AG10803 (cell line): ENCODE results near the gene HLTF.

Experiments used
- DNase-seq: peaks from one replicate; pipeline ENCODE4 v3.0.0; 2010; ENCODE audit warnings: low read depth
- H3K4me3 ChIP-seq: 2 replicates; pipeline ENCODE4 v1.5.1; 2011; ENCODE audit warnings: mild to moderate bottlenecking, low read length, control low read depth
- TF ChIP-seq, protein P1 (sequence below): conservative IDR thresholded peaks from 2 replicates; pipeline ENCODE4 v1.5.1; 2011; ENCODE audit warnings: mild to moderate bottlenecking, low read length, control low read depth, inconsistent platforms

HLTF gene, protein sequence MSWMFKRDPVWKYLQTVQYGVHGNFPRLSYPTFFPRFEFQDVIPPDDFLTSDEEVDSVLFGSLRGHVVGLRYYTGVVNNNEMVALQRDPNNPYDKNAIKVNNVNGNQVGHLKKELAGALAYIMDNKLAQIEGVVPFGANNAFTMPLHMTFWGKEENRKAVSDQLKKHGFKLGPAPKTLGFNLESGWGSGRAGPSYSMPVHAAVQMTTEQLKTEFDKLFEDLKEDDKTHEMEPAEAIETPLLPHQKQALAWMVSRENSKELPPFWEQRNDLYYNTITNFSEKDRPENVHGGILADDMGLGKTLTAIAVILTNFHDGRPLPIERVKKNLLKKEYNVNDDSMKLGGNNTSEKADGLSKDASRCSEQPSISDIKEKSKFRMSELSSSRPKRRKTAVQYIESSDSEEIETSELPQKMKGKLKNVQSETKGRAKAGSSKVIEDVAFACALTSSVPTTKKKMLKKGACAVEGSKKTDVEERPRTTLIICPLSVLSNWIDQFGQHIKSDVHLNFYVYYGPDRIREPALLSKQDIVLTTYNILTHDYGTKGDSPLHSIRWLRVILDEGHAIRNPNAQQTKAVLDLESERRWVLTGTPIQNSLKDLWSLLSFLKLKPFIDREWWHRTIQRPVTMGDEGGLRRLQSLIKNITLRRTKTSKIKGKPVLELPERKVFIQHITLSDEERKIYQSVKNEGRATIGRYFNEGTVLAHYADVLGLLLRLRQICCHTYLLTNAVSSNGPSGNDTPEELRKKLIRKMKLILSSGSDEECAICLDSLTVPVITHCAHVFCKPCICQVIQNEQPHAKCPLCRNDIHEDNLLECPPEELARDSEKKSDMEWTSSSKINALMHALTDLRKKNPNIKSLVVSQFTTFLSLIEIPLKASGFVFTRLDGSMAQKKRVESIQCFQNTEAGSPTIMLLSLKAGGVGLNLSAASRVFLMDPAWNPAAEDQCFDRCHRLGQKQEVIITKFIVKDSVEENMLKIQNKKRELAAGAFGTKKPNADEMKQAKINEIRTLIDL

DNA sequence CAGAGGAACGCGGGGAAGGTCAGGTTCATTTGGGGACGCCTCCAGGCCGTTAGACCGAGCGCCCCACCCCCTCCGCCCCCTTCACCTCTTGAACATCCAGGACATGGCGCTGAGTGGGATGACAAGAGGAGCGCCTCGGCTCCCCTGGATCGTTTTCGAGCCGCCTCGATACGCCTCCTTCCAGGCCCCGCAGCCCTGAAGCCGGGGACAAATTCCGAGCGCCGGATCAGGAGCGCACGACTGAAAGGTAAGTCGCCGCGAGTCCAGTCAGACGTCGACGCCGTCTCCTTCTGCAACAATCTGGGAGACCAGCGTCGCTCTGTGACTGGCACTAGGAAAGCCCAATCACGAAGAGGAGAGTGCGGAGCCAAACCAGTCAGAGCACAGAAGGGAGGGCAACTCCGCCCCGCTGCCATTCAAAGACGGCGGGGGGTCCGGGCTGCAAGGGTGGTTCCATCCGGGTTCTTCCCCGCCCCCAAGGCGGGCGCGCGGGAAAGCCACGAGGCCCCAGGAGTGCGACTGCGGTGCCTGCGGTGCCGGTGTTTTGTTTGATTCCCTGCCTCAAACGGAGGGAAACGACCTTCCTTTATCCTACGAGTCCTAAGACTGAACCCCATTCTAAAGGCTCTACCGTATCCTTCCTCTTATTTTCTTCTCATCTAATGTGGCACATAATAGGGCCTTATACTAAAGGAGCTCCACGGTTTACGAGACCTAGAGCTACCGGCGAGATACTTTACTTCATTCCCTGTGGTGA is at the start of gene HLTF:
TSS of gene HLTF (minus strand) at position 302 of the 757 bp plus-strand sequence. CDS start at position 105, 197 bp downstream.
- peak; percentile 99 for DNase-seq
- peak within 1 kb of the TSS; percentile 91 for H3K4me3 ChIP-seq
- TF ChIP-seq, protein P1, sequence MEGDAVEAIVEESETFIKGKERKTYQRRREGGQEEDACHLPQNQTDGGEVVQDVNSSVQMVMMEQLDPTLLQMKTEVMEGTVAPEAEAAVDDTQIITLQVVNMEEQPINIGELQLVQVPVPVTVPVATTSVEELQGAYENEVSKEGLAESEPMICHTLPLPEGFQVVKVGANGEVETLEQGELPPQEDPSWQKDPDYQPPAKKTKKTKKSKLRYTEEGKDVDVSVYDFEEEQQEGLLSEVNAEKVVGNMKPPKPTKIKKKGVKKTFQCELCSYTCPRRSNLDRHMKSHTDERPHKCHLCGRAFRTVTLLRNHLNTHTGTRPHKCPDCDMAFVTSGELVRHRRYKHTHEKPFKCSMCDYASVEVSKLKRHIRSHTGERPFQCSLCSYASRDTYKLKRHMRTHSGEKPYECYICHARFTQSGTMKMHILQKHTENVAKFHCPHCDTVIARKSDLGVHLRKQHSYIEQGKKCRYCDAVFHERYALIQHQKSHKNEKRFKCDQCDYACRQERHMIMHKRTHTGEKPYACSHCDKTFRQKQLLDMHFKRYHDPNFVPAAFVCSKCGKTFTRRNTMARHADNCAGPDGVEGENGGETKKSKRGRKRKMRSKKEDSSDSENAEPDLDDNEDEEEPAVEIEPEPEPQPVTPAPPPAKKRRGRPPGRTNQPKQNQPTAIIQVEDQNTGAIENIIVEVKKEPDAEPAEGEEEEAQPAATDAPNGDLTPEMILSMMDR = no peak

DNA sequence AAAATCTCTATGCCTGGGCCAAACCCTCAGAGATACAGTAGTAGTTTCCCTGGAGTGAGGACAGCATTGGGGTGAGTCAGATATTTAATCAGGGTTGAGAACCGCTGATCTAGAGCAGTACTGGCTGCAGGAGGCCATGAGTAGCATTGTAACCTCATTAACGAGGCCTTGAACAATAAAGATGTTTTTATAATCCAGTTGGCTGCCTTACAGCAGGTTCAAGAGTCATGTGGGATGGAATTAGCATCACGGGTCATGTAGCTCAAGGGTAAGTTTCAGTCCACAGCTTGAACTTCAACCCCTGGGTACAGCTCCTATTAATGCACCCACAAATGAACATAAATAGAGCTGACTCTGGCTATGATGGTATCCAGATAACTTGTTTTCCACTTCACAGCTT is 48.2 kb upstream of the HLTF start:
- no peak overlapping the region for H3K4me3 ChIP-seq
- no peak for DNase-seq
- TF ChIP-seq, protein P1 = no peak

DNA sequence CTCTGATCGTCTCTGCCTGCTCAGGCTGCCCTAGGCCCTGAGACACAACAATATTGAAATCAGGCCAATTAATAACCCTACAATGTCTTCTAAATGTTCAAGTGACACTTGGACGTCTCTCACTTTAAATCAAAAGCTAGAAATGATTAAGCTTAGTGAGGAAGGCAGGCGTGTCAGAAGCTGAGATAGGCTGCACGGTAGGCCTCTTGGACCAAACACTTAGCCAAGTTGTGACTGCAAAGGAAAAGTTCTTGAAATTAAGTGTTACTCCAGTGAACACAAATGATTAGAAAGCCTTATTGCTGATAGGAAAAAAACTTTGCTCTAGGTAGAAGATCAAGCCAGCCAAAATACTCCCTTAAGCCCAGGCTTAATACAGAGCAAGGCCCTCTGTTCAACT is 45.3 kb upstream of the HLTF start:
- H3K4me3 ChIP-seq = peak overlapping the region; percentile 3; the same call in 1 of the 2 replicates
- TF ChIP-seq, protein P1 = no peak
- no peak for DNase-seq

DNA sequence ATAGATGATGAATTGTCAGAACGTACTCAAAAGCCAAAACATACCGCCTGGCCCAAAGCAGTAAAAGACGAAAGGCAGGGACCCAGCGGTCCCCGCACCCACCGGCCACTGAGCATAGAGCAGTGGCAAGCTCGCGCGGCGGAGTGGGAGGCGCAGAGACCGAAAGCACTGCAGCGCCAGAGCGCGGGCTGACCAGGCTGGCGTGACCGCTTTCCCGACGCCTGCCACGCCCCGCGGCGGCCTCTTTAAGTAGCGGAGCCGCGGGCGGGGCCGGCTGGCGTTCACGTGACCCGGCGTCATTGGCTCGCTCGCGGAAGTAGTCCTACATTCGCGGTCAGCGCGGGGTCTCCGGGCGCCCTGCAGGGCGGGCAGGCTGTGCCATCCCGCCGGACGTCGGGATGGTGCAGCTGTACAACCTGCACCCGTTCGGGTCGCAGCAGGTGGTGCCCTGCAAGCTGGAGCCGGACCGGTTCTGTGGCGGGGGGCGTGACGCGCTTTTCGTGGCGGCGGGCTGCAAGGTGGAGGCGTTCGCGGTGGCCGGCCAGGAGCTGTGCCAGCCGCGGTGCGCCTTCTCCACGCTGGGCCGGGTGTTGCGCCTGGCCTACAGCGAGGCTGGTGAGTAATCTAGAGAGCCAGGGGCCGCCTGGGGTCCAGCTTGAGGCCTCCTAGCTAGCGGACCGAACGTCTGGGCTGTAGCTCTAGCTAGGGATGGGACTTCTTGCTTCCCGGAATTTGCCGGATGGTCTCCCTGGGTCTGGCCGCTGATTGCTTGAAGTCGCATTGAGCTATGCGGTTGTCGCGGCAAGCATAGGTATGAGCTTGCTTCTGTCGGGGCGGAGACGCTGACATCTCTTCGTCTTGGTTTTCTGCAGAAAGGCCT is 43.2 kb upstream of the HLTF start, which contains the start of gene HPS3:
TSS of gene HPS3 (plus strand) at position 313 of the 880 bp plus-strand sequence. CDS start at position 399, 86 bp downstream.
- H3K4me3 ChIP-seq = peak within 1 kb of the TSS; percentile 84
- TF ChIP-seq, protein P1 = no peak
- DNase-seq = peak; percentile 85

DNA sequence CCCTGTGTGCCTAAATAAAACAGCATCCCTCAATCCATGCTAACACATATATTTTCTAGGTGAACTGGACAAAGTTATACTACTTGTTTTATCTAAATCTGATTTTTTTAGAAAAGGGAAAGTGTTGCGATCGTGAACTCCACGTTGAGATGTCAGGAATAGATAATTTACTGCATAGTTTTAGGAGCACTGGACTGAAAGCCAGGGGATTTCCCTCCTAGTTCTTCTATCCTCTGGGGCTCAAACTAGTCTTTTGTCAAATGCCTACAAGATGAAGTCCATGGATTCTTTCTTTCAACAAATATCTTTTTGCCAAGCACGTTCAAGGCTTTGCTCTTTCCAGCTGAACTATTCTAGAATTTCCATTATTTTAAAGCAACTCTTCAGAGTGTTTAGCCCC is 42.5 kb upstream of the HLTF start:
- TF ChIP-seq, protein P1 = no peak
- DNase-seq = peak; percentile 23
- H3K4me3 ChIP-seq = peak overlapping the region; percentile 84
